ENCODE data around the gene GLT6D1.
"Not testable (repeated sequence)": the region's sequence is repeated elsewhere in the genome, so short reads cannot be mapped to it uniquely, and the experiment has no call there.

Gene GLT6D1

DNA sequence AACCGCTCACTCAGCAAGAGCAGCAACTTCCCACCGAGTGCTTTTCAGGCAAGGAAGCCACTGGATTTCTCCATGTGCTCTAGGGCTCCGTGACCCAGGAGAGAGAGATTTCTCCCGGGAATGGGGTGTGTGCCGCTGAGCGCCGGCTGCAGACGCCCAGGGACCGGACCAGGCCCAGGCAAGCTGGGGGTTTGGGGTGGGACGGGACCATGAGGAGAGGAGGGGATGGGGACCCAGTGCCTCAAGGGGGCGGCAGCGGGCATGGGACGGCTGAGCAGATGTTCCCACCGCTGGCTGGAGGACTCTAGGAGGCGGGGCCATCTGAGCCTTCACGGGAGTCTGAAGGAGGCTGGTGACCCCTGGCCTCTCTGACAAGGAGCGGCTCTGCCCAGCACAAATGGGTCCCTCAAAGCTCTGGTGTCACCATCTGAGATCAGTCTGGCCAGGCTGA is 32.3 kb upstream of the GLT6D1 start:
- peak in 1 of 2 experiments; percentile 25 for DNase-seq (ENCODE audit: low spot score in 2 of 2)
- no peak overlapping the region for H3K4me3 ChIP-seq
- in situ Hi-C loops (cut with MboI; ENCODE audit: low sequenced_read_pairs), result no loop called here
- H3K4me1 ChIP-seq, result no peaks in the 10 kb centered on the region
- H3K9me3 ChIP-seq, result no peaks in the 10 kb centered on the region
- no peaks in the 10 kb centered on the region for H3K36me3 ChIP-seq (replicated peaks)
- no peaks in the 10 kb centered on the region for H3K27me3 ChIP-seq (ENCODE audit: low read depth)

DNA sequence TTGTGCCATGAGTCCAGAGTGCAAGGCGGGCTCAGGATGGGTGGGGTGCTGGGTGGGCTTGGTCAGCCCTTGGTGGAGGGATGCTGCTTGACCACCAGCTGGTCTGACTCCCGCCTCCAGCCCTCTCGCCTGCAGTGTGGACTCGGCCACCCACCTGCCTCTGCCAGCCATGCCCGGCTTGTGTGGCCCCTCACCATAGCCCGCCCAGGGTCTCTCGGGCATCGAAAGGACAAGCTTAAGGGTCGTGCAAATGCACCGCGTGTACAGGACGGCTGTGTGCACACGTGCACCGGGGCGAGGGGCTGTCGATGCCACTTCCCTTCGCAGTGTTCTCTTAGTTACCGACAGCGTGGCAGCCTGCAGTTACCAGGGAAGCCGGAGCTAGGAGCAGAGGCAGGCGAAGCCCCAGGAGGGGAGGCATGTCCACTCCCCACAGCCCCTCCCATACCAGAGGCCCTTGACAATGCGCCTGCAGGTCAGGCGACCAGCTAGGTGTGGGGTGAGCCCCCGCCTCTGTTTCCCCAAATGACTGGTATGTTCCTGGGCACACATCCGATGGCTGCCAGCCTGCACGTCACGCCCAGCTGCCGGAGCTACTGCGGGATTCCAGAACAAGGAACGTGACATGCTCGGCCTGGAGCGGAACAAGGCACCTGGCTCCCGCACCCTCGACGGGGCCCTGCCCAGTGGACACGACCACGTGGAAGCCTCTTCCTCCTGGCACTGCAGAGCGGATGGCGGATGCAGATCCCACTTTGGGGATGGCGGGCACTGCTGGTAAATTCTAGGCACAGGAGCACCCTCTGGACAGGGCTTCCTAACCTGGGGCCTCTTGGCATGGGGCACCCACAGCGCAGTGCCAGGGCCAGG is 31.6 kb upstream of the GLT6D1 start:
- no peaks in the 10 kb centered on the region for H3K4me1 ChIP-seq
- in situ Hi-C loops (cut with MboI; ENCODE audit: low sequenced_read_pairs), result no loop called here
- DNase-seq (ENCODE audit: low spot score in 2 of 2), result no peak

DNA sequence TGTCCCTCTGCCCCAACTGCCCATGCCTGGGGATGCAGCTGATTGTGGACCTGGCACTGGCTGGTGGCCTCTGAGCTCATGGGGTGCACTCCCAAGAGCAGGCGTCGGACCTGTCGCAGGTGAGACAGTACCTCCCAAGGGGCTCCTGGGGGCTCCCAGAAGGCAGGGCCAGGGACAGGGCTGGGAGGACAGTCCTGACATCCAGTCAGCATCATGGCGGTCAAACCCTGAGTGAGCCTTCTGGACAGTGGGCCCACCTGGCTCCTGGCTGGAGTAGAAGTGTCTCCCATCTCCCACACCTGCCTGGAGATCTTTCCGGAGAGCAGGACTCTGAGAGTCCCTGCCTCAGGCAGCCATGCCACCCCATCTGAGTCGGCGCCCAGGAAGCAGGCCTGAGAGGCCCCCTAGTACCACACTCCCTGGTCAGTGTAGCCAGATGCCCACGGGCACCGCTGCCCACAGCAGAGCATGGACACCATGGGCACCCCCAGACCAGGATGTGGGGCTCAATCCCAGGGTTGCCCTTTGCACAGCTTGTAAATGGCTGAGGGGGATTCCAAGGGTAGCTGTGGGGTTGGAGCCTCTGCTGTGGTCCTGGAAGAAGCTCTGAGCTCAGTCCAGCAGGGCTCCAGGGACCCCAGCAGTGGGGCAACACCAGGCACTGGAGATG is 30.4 kb upstream of the GLT6D1 start:
- Histone ChIP-seq H3K4me1 (no peaks in the 10 kb centered on the region), H3K4me3 (no peak overlapping the region), H3K36me3 (replicated peaks) (no peaks in the 10 kb centered on the region), H3K27me3 (ENCODE audit: low read depth) (peaks cover 13% of the 10 kb centered on the region), H3K9me3 (no peaks in the 10 kb centered on the region)
- in situ Hi-C loops (cut with MboI; ENCODE audit: low sequenced_read_pairs), result no loop called here
- DNase-seq (ENCODE audit: low spot score in 2 of 2), result no peak

More for the DNA sequence above, 31.6 kb upstream of the GLT6D1 start:
- Histone ChIP-seq H3K27me3 (ENCODE audit: low read depth) (peaks cover 5% of the 10 kb centered on the region; the same call in 1 of the 2 replicates), H3K36me3 (replicated peaks) (no peaks in the 10 kb centered on the region), H3K4me3 (no peak overlapping the region), H3K9me3 (no peaks in the 10 kb centered on the region)

DNA sequence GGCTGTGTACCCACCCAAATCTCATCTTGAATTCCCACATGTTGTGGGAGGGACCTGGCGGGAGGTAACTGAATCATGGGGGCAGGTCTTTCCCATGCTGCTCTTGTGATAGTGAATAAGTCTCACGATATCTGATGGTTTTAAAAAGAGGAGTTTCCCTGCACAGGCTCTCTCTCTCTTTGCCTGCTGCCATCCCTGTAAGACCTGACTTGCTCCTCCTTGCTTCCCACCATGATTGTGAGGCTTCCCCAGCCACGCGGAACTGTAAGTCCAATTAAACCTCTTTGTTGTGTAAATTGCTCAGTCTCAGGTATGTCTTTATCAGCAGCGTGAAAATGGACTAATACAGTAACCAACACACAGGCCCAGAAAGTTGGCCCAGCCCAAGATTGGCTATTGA is 29.7 kb upstream of the GLT6D1 start:
- H3K27me3 ChIP-seq (ENCODE audit: low read depth), result peaks cover 13% of the 10 kb centered on the region
- DNase-seq (ENCODE audit: low spot score in 2 of 2); H3K9me3 ChIP-seq; H3K36me3 ChIP-seq (replicated peaks); H3K4me3 ChIP-seq; in situ Hi-C loops (cut with MboI; ENCODE audit: low sequenced_read_pairs); H3K4me1 ChIP-seq: not testable (repeated sequence)

DNA sequence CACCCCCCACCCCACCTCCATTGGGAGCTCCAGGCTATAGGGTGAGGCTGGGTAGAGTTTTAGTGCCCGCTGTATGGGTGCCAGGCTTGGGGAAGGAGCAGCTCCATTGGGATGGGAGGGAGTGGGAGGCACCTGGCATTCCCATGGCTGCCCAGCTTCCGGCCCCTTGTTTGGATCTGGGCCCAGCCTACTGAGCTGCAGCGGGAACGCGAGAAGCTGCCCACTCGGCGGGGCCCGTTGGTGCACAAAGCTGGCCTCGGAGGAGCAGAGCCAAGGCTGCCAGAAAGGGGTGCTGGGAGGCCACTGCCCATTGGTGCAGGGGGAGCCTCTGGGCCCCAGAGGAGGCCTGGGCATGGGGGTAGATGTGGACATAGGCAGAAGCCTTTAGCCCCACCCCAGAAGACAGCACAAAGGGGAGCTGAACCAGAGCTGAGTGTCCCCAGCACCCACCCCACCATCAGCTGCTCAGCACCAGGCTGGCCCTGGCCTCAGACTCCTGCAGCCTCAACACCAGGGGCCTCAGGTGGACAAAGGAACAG is 28.2 kb upstream of the GLT6D1 start:
- Histone ChIP-seq H3K27me3 (ENCODE audit: low read depth) (peaks cover 13% of the 10 kb centered on the region), H3K36me3 (replicated peaks) (no peaks in the 10 kb centered on the region), H3K9me3 (no peaks in the 10 kb centered on the region), H3K4me1 (no peaks in the 10 kb centered on the region), H3K4me3 (no peak overlapping the region)
- in situ Hi-C loops (cut with MboI; ENCODE audit: low sequenced_read_pairs), result no loop called here
- no peak for DNase-seq (ENCODE audit: low spot score in 2 of 2)

DNA sequence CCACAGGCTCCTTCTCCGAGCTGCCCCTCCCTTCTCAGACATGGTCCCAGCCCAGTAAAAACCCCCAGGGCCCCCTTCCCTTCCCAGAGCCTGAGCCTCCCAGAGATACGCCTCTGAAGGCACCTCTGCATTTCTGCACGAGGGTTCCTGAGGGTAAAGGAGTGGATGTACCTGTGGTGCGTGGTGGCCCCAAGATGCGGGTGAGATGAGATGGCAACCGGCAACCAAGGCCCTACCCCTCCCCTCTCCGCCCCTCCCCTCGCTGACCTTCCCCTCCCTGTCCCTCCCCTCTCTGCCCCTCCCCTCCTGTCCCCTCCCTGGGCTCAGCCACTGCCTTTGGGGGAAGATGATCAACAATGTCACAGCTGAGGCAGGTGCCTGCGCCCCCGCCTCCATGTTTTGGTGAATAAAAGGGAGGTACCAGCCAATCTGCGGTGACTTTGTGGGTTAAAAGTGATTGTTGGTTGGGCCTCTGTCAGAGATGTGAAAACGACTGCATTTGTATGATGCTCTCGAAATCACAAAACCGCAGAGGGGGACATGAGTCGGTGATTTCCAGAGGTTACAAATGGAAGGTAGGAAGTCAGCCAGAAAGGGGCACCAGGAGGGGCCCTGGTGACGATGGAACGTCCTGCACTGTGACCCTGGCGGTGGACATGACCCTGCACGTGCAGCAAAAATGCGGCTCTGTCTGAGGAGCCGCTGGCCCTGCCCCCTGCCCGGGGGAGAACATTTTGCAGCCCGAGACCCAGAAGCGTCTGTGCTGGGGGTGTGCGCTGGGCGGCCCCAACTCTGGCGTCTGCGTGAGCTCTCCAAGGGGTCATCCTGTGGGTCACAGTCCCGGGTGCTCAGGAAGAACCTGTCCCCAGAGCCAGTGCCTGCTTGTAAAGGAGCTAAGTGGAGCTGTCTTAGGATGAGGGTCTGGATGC is 27.5 kb upstream of the GLT6D1 start:
- in situ Hi-C loops (cut with MboI; ENCODE audit: low sequenced_read_pairs), result no loop called here
- no peak for DNase-seq (ENCODE audit: low spot score in 2 of 2)
- H3K4me1 ChIP-seq, result no peaks in the 10 kb centered on the region
- H3K27me3 ChIP-seq (ENCODE audit: low read depth), result peaks cover 13% of the 10 kb centered on the region
- H3K36me3 ChIP-seq (replicated peaks), result no peaks in the 10 kb centered on the region
- no peaks in the 10 kb centered on the region for H3K9me3 ChIP-seq
- H3K4me3 ChIP-seq, result no peak overlapping the region

DNA sequence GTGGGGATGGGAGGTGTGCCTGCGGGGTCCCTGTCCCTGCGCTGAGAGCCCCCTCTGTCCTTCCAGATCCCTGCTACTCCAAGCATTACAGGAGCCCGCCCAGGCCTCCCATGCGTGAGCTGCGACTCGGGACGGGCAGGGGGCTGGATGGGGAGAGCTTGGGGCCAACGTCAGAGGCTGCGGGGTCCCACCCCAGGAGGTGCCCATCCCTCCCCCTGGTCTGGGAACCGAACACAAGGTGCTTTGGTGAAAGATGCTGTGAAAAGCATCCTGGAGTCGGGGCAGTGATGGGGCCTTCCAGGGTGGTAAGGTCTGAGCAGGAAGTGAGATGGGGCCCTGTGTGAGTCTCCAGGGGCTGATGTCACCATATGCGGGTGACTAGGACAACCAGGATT is 26.5 kb upstream of the GLT6D1 start:
- in situ Hi-C loops (cut with MboI; ENCODE audit: low sequenced_read_pairs), result no loop called here
- peaks cover 13% of the 10 kb centered on the region for H3K27me3 ChIP-seq (ENCODE audit: low read depth)

DNA sequence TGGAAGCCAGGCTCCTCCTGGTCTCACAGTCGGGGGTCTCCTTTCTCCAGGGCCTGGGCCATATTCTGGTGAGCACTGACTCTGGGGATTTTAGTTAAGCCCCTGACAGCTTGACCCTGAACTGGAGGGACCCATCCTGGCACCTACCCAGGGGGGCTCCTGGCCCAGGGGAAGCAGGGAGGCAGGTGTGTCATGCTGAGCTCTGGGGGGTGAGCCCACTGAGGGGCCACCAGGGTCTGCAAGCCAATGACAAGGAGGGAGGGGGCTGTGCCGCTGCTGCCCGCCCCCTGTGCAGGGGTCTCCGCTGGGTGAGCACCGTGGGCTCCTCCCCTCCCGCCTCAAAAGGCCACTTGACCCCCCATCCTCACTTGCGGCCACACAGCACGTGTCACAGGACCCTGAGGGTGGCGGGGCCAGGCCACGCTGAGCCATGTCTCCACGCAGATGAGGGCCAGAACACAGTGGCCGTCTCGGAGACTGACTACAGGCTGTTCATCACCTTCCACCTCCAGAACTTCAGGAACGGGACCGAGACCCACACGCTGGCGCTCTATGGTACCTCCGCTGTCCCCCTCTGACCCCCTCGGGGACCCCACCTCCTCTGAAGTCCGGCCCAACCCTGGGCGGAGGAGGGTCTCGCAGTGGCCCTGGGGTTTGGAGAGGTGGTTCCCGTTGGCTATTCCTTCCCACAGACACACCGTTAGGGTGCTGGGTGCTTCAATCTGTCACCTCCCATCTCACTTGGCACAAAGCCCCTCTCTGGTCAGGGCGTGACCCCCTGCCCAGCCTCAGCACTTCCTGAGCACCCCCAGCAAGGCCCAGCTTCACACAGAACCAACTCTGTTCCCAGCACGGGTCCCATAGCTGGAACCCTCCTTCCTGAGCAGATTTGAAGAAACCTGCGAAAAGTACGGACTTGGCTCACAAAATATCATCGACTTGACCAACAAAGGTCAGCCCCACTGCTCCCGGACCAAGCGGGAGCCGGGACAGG is 25.8 kb upstream of the GLT6D1 start:
- Histone ChIP-seq H3K4me1 (no peaks in the 10 kb centered on the region), H3K9me3 (no peaks in the 10 kb centered on the region), H3K27me3 (ENCODE audit: low read depth) (peaks cover 13% of the 10 kb centered on the region), H3K4me3 (no peak overlapping the region), H3K36me3 (replicated peaks) (no peaks in the 10 kb centered on the region)
- DNase-seq (ENCODE audit: low spot score in 2 of 2), result no peak
- in situ Hi-C loops (cut with MboI; ENCODE audit: low sequenced_read_pairs), result no loop called here

More for the DNA sequence above, 26.5 kb upstream of the GLT6D1 start:
- DNase-seq (ENCODE audit: low spot score in 2 of 2), result no peak
- Histone ChIP-seq H3K36me3 (replicated peaks) (no peaks in the 10 kb centered on the region), H3K9me3 (no peaks in the 10 kb centered on the region), H3K4me1 (no peaks in the 10 kb centered on the region), H3K4me3 (no peak overlapping the region)

DNA sequence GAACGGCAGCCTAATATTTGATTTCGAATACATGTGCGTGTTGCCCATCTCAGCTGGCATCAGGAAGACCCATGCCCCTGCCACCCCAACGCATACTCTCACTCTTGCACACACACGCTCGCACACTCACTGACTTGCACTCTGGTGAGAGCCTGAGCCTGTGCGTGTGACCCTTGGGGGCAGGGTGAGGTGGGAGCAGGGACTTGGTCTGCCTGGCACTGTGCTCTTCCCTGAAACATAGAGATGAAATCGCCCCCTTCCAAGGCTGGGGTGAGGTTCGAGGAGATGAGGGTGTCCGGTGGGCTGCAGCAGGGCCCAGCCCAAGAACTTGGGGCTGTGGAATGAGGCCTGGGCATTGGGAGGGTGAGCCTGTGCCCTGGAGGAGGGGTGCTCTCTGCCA is 24.9 kb upstream of the GLT6D1 start:
- no peak for DNase-seq (ENCODE audit: low spot score in 2 of 2)
- no peak overlapping the region for H3K4me3 ChIP-seq
- peaks cover 13% of the 10 kb centered on the region for H3K27me3 ChIP-seq (ENCODE audit: low read depth)
- in situ Hi-C loops (cut with MboI; ENCODE audit: low sequenced_read_pairs), result no loop called here
- no peaks in the 10 kb centered on the region for H3K9me3 ChIP-seq
- no peaks in the 10 kb centered on the region for H3K4me1 ChIP-seq
- no peaks in the 10 kb centered on the region for H3K36me3 ChIP-seq (replicated peaks)

DNA sequence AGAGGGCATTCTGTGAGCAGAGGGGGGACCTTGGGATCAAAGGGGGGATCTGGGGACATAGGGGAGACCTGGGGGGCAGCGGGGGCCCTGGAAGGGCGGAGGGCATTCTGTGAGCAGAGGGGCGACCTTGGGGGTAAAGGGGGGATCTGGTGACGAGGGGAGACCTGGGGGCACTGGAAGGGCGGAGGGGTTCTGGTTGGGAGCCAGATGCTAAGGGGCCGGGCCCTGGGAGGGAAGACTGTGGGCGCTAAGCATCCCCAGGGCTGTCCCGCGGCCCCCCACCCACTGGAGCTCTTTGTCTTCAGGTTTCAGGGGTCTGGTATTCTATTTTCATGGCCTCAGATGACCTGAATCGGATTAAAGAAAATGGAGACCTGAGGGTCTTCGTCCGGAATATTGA is 24.5 kb upstream of the GLT6D1 start:
- Histone ChIP-seq H3K9me3 (no peaks in the 10 kb centered on the region), H3K4me3 (no peak overlapping the region), H3K36me3 (replicated peaks) (no peaks in the 10 kb centered on the region), H3K4me1 (no peaks in the 10 kb centered on the region), H3K27me3 (ENCODE audit: low read depth) (peaks cover 13% of the 10 kb centered on the region)
- no peak for DNase-seq (ENCODE audit: low spot score in 2 of 2)
- in situ Hi-C loops (cut with MboI; ENCODE audit: low sequenced_read_pairs), result no loop called here

DNA sequence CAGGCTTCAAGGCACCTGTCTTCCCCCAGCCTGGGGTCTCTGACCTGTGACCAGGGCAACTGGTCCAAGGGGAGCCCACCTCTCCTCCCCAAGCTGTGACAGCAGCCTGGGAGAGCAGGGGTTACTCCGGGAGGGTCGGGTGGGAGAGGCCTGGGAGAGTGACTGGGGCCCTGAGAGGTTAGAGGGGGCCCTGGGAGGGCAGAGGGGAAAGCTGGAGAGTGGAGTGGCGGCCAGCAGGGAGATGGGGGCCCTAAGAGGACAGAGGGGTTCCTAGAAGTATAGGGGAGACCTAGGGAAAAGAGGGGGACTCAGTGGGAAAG is 24.1 kb upstream of the GLT6D1 start:
- H3K4me1 ChIP-seq, result no peaks in the 10 kb centered on the region
- H3K27me3 ChIP-seq (ENCODE audit: low read depth), result peaks cover 13% of the 10 kb centered on the region
- no peaks in the 10 kb centered on the region for H3K36me3 ChIP-seq (replicated peaks)
- in situ Hi-C loops (cut with MboI; ENCODE audit: low sequenced_read_pairs), result no loop called here
- DNase-seq (ENCODE audit: low spot score in 2 of 2), result no peak
- H3K4me3 ChIP-seq, result no peak overlapping the region
- H3K9me3 ChIP-seq, result no peaks in the 10 kb centered on the region

DNA sequence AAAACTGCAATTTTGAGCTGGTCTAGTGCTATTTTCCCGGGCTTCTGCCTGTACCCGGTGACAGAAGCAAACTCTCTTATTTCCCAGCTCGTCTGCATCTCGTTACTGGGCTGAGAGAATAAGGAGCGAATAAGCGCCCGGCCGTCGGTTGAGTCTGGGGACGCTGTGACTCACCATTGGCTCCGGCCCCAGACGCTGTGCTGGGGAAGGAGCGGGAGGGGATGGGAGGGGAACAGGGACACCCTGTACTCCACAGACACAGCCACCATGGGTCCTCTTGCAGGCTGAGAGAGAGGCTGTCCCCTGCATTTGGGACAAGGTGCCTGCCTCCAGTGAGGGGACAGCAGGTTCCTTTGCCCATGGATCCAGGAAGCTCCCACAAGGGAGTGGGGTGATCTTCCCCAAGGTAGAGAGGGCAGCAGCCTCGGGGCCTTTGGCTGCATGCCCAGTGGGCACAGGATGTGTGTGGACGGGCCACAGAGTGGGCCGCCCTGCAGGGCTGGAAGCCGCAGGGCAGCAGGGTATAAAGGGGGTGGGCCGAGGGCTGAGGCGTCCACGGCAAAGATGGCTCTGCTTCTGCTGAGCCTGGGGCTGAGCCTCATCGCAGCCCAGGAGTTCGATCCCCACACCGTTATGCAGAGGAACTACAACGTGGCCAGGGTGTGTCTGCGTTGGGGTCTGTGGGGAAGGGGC is 23.6 kb upstream of the GLT6D1 start, which contains the start of gene LCN9:
LCN9 (plus strand) TSS at position 552 of the 693 bp plus-strand sequence; CDS start at position 565, 13 bp downstream.
- Histone ChIP-seq H3K27me3 (ENCODE audit: low read depth) (peaks cover 13% of the 10 kb centered on the region), H3K4me3 (no peak within 1 kb of the TSS), H3K9me3 (no peaks in the 10 kb centered on the region), H3K36me3 (replicated peaks) (no peaks in the 10 kb centered on the region), H3K4me1 (no peaks in the 10 kb centered on the region)
- DNase-seq (ENCODE audit: low spot score in 2 of 2), result no peak
- in situ Hi-C loops (cut with MboI; ENCODE audit: low sequenced_read_pairs), result no loop called here

All from HAP-1 (cell line).